DMS153 treated with DMSO at 0.1 percent for 48 hours (cell line): Measurements from ENCODE around the gene MXD4.

Experiments used
- DNase-seq: peaks from one replicate; lab custom pipeline; 2025; ENCODE audit not compliant: unreplicated experiment; lab: John Stamatoyannopoulos, UW

The MXD4 gene

GRCh38 chr4:2292646-2293108 lies 30.8 kb upstream of the MXD4 start:
- no peak for DNase-seq

- no peak for DNase-seq
Measured at GRCh38 chr4:2291705-2292645, 30.1 kb upstream of the MXD4 start.

DNA sequence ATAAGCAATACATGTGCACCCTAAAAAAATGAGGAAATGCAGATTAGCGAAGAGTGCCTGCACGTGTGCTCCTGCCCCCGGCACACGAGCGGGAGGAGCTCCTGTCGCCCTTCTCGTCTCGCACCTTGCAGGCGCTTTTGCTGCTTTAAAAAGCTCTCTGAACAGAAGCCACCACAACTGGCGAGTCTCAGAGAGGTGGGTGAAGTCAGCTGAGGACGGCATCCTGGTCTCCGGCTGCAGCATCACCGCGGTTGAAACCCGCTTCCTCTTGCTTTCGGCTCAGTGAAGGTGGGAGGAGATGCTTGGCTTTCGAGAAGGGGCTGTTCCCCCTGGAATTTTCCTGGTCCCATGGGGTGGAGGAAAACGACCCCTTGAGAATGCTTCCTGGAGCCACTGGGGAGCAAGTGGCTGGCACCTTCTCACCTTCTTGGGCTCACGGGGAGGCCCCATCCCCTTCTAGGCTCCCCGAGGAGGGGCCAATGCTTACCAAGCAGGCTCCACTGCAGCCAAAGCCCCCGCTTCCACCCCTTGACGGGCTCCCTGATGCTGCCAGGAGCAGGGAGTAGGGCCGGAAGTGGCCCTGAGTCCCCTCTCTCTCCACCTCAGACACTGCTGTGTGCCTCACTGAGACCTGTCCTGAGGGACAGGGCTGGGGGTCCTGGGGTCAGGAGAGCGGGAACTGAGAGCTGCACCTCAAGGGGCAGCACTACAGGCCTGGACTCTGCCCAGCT lies 29.2 kb upstream of the MXD4 start:
- no peak for DNase-seq

DNA sequence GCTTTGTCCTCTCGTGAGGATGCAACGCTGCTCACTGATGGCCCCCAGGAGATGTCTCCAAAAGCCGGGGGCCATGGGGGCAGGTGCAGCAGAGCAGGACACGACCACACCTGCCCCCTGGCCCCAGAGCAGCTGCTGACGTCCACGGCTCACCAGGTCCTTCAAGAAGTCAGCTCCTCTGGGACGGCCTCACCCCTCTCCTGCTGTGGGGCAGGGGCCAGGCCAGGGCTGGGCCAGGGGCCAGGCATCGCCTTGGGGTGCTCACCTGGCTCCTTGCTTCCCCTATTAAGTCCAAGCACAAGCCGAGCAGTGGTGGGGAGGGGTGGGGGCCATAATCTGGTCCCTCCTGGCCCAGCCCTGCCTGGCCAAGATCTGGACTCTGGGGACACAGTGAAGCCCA lies 28.6 kb upstream of the MXD4 start:
- no peak for DNase-seq

- DNase-seq, result no peak
Measured at GRCh38 chr4:2289955-2290333, 28.0 kb upstream of the MXD4 start.

DNA sequence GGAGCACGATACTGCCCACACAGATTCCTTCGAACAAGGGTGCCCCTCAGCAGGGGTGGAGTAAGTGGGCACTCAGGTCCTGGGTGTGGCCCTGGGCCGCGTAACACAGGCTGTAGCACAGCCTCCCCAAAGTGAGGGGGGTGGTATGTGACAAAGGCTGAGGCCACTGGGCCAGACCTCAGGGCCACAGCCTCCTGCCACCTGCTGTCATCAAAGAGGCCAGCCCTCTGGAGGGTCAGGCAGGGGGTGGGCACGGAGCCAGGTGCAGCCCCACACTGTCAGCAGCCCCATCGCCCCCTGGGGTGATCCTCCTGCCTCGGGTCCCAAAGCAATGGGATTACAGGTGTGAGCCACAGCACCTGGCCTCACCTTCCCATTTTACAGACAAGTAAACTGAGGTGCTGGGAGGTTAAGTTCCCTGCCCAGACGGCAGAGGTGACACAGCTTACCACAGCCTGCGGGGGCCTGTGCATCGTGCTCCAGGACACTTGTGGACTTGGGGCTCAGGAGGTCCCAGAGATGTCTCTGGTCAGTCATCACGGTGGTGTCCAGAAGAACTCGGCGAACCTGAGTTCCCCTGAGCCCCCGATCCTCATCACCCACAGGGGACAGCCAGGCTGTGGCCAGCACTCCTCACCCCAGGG lies 27.5 kb upstream of the MXD4 start:
- DNase-seq, result no peak

DNA sequence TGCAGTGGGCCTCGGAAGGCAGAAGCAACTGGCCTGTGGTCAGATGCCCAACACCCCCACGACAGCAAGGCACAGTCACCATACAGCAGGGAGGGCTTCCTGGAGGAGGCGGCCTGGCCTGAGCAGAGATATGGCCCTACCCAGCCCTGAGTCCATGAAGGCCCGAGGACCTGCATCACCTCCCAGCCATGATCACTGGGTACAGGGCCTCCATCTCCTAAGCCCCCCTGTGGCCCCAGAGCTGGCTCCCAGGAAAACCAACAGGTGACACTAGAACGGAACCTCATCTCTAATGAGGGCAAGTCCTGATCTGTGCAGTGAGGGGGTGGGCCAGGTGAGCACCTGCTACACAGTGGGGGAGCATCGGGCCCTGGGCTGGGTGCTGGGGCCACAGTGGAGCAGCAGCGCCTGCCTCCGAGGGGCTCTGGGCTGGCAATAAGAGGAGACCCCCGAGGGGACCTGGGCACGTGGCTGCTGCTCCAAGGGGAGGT lies 26.2 kb upstream of the MXD4 start:
- DNase-seq, result no peak

- DNase-seq, result no peak
Measured at GRCh38 chr4:2287594-2287915, 25.6 kb upstream of the MXD4 start.

GRCh38 chr4:2286904-2287593 lies 25.1 kb upstream of the MXD4 start:
- DNase-seq, result no peak

- DNase-seq, result no peak
Measured at GRCh38 chr4:2285613-2286381, 23.9 kb upstream of the MXD4 start.

DNA sequence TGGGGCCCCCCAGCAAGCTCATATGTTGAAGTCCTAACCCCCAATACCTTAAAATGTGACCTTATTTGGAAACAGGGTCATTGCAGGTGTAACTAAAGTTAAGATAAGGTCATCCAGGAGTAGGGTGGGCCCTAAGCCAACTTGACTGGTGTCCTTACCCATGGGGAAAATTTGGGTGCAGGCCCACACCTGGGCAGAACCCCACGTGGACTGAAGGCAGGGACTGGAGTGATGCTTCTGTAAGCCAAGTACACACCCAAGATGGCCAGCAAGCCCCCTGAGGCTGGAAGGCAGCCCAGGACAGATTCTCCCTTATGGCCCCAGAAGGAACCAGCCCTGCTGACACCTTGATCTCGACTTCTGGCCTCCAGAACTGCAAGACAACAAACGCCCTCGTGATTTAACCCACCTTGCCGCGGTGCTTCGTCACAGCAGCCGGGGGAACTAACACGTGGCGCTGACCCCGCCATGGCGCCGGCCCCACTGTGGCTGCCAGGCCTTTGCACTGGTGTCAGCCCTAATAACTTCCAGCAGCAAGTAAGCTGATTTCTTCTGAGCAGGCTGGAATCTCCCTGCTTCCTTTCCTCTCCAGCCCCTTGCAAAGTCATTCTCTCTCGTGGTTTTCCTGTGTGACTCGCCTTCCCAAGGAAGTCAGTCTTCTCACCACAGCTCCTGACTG lies 23.2 kb upstream of the MXD4 start:
- DNase-seq, result no peak

DNA sequence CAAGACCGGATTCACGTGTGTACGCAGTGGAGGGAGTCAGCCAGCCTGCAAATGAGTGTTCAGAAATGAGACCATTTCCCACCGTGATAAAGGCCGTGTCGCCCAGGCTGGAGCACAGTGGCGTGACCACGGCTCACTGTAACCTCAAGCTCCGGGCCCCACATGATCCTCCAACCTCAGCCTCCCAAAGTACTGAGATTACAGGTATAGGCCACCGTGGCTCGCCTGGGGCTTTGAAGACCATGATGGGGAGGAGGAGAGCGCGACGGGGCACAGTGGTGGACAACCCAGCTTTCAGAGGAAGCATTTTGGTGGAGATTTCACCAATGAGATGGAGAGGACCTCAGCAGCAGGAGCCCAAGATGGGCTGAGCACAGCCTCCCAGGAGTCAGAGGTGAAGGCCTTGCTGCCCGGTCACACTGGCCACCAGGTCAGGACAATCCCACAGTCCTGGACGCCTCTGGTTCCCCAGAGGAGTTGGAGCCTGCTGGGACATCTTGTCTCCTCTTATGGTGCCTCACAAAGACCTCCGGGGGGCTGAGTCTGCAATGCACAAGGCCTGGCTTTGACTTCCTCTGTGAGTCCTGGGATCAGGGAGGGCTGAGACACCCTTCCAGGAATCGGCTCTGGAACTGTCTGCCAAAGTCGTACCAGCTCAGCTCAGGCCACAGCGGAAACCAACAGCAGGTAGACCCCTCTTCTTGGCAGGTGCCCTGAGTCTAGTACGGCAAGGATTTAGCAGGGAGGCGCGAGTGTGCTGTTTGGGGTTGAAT lies 22.4 kb upstream of the MXD4 start:
- DNase-seq, result no peak

GRCh38 chr4:2283199-2283711 lies 21.3 kb upstream of the MXD4 start:
- DNase-seq, result no peak

DNA sequence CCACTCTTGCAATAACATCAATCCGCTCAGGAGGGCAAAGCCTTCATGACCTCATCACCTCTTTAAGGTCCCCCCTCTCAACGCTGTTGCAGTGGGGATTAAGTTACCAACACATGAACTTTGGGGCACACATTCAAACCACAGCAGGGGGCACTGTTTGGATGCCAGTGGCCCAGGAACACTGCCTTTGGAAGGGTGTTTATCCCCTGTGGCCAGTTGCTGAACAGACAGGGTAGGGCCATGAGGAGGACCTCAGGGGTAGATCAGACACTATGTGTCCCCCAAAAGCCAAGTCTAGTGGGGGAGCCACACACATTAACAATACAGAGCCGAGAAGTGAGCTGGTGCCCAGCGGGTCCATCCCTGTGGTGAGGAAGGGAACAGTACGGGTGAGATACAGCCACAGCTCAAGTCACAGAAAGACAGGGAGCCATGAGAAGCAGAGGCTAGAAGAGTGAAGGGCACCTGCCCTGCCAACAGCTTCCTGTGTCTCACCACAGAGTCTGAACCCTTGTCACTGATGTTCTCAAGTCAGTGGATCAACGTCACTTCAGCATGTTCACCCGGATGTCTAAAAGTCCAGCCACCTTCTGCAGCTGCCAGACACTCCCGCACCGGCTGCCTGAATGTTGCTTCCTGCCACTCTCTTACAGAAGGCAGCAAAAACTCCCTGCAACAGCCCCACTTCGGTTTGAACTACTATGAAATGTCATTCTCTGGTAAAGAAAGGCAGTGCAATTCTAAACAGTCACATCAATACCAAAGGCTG lies 19.9 kb upstream of the MXD4 start:
- no peak for DNase-seq

GRCh38 chr4:2280531-2281300 lies 18.8 kb upstream of the MXD4 start:
- DNase-seq, result no peak

GRCh38 chr4:2277956-2278355 lies 16.0 kb upstream of the MXD4 start:
- no peak for DNase-seq

DNA sequence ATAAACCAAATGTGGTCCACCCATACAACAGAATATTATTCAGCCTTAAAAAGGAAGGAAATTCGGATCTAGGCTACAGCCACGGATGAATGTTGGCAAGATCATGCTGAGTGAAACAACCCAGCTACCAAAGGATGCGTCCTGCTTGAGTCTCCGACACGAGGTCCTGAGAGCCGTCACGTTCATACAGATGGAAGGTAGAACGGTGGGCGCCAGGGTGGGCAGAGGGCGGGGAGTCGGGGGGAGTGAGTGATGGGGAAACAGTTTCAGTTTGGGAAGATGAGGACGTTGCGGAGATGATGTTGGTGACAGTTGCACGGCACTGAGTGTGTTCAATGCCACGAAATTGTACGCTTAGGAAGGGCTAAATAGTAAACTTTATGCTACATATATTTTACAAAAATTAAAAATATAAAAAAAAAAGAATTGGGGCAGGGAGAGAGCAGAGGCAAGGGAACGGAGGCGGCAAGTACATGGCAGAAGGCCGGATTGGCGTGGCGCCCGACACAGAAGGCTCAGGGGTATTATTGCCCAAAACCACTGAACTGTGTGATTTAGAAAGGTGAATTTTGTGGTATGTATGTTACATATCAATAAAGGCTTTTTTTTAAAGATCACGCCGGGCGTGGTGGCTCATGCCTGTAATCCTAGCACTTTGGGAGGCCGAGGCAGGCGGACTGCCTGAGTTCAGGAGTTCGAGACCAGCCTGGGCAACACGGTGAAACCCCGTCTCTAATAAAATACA lies 14.8 kb upstream of the MXD4 start:
- DNase-seq, result no peak
